Measurements from ENCODE around the gene TTN.
A peak's percentile ranks its signal among the peaks of the same experiment; 100 is the strongest.

Gene TTN

DNA sequence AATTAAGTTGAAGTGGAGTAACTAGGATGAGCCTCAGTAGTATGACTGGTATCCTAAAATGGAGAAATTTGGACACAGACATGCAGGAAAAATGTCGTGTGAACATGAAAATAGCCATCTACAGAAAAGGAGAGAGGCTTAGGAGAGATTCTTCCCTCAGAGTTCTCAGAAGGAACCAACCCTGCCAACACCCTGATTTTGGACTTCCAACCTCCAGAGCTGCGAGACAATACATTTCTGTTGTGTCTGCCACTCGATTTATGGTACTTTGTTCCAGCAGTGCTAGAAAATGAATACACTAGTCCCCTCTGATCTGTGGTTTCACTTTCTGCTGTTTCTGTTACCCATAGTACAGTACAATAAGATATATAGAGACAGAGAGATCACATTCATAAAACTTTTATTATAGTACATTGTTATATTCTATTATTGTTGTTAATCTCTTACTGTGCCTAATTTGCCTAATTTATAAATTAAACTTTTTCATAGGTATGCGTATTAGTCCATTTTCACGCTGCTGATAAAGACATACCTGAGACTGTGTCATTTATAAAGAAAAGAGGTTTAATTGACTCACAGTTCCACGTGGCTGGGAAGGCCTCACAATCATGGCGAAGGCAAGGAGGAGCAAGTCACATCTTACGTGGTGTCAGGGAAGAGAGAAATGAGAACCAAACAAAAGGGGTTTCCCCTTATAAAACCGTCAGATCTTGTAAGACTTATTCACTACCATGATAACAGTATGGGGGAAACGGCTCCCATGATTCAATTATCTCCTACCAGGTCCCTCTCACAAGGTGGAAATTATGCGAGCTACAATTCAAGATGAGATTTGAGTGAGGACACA lies 285.7 kb downstream of the TTN start:
- H3K4me3 ChIP-seq (IDR thresholded peaks at IDR 0.05; ENCODE audit: insufficient read depth, low read depth, low read length), result no peak overlapping the region
- no peaks in the 10 kb centered on the region for H3K27me3 ChIP-seq (ENCODE audit: insufficient read depth, low read depth)
- no peak overlapping the region for H2AFZ ChIP-seq (ENCODE audit: low read depth)
- TF ChIP-seq, protein P1, sequence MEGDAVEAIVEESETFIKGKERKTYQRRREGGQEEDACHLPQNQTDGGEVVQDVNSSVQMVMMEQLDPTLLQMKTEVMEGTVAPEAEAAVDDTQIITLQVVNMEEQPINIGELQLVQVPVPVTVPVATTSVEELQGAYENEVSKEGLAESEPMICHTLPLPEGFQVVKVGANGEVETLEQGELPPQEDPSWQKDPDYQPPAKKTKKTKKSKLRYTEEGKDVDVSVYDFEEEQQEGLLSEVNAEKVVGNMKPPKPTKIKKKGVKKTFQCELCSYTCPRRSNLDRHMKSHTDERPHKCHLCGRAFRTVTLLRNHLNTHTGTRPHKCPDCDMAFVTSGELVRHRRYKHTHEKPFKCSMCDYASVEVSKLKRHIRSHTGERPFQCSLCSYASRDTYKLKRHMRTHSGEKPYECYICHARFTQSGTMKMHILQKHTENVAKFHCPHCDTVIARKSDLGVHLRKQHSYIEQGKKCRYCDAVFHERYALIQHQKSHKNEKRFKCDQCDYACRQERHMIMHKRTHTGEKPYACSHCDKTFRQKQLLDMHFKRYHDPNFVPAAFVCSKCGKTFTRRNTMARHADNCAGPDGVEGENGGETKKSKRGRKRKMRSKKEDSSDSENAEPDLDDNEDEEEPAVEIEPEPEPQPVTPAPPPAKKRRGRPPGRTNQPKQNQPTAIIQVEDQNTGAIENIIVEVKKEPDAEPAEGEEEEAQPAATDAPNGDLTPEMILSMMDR (conservative IDR thresholded peaks at IDR 0.05; ENCODE audit: low read depth, low read length), result no peak
- H3K27ac ChIP-seq, result no peak overlapping the region
- H3K4me2 ChIP-seq, result no peak overlapping the region
- peaks cover 13% of the 10 kb centered on the region for H3K4me1 ChIP-seq (ENCODE audit: low read depth, poor library complexity, severe bottlenecking)
- H4K20me1 ChIP-seq (ENCODE audit: insufficient read depth), result no peaks in the 10 kb centered on the region
- H3K79me2 ChIP-seq (ENCODE audit: insufficient read depth, low read depth), result no peaks in the 10 kb centered on the region
- no peaks in the 10 kb centered on the region for H3K36me3 ChIP-seq (ENCODE audit: insufficient read depth)
- no peak overlapping the region for H3K9ac ChIP-seq

DNA sequence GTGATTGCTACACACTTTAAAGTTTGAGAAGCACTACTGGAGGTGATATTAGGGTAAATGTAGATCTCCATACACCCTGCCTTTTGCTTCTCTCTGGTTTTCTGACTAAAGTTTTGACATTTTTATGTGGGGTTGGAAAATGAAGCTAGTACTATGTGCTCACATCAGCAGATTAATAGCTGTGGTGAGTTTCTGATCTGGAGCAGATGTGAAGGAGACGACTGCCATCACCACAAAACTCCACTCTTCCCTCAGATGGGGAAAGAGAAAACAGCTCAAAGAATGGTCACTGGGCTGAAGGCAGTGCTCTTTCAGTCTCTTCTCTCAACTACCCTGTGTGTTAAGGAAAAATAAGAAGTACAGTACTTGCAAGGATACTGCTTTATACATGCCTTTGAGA lies 289.7 kb downstream of the TTN start:
- H3K27me3 ChIP-seq (ENCODE audit: insufficient read depth, low read depth), result no peaks in the 10 kb centered on the region
- no peak overlapping the region for H3K27ac ChIP-seq
- H3K9ac ChIP-seq, result no peak overlapping the region
- H3K36me3 ChIP-seq (ENCODE audit: insufficient read depth), result no peaks in the 10 kb centered on the region
- no peak overlapping the region for H3K4me3 ChIP-seq (IDR thresholded peaks at IDR 0.05; ENCODE audit: insufficient read depth, low read depth, low read length)
- H3K4me1 ChIP-seq (ENCODE audit: low read depth, poor library complexity, severe bottlenecking), result peaks cover 39% of the 10 kb centered on the region
- no peaks in the 10 kb centered on the region for H4K20me1 ChIP-seq (ENCODE audit: insufficient read depth)
- TF ChIP-seq, protein P1 (conservative IDR thresholded peaks at IDR 0.05; ENCODE audit: low read depth, low read length), result no peak
- H3K79me2 ChIP-seq (ENCODE audit: insufficient read depth, low read depth), result no peaks in the 10 kb centered on the region
- H2AFZ ChIP-seq (ENCODE audit: low read depth), result no peak overlapping the region
- H3K4me2 ChIP-seq, result peak overlapping the region; percentile 3; the same call in 1 of the 2 replicates

DNA sequence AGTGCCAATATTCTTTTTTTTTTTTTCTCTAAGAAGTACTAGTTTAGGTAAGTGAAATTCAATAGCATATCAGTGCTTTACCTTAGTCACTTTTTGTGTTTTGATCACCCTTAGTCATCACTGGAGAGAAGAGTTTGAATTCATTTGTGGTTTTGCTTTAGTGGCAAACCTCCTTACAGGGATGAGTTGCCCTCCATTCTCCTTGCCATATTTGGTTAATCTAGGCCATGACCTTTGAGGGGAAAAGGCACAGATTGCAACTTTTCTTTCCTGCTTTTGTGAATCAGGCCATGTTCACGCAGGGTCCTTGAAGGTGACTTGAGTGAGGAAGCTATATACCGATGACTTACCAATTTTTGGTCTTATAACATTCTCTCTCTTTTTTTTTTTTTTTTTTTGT lies 292.6 kb downstream of the TTN start:
- Histone ChIP-seq H3K27ac (peak overlapping the region; percentile 2; the same call in 1 of the 2 replicates), H3K4me1 (ENCODE audit: low read depth, poor library complexity, severe bottlenecking) (peaks cover 39% of the 10 kb centered on the region), H3K79me2 (ENCODE audit: insufficient read depth, low read depth) (no peaks in the 10 kb centered on the region), H3K9ac (no peak overlapping the region), H3K36me3 (ENCODE audit: insufficient read depth) (no peaks in the 10 kb centered on the region), H3K27me3 (ENCODE audit: insufficient read depth, low read depth) (no peaks in the 10 kb centered on the region), H3K4me3 (IDR thresholded peaks at IDR 0.05; ENCODE audit: insufficient read depth, low read depth, low read length) (peak overlapping the region; percentile 35), H4K20me1 (ENCODE audit: insufficient read depth) (no peaks in the 10 kb centered on the region), H3K4me2 (peak overlapping the region; percentile 39), H2AFZ (ENCODE audit: low read depth) (no peak overlapping the region)
- TF ChIP-seq, protein P1 (conservative IDR thresholded peaks at IDR 0.05; ENCODE audit: low read depth, low read length), result no peak

DNA sequence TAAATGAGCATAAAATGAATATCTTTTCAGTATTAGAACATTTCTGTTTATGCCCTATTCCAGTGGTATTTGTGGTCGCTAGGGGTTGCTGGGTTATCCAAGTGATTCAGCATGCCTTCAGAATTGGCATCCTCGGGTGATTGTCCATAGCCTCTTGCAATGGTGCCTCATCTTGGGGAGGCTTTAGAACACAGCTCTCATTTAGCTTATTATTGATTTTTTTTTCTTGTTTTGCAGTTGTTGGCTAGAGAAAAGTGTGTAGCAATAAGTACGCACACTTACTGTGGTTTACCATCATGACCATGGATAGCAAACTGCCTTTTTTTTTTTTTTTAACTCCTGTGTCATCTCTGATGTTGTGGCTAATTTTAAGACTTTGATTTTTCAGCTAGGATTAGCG lies 293.3 kb downstream of the TTN start:
- H3K36me3 ChIP-seq (ENCODE audit: insufficient read depth), result no peaks in the 10 kb centered on the region
- TF ChIP-seq, protein P1 (conservative IDR thresholded peaks at IDR 0.05; ENCODE audit: low read depth, low read length), result no peak
- H3K4me1 ChIP-seq (ENCODE audit: low read depth, poor library complexity, severe bottlenecking), result peaks cover 39% of the 10 kb centered on the region
- no peaks in the 10 kb centered on the region for H3K79me2 ChIP-seq (ENCODE audit: insufficient read depth, low read depth)
- H3K4me3 ChIP-seq (IDR thresholded peaks at IDR 0.05; ENCODE audit: insufficient read depth, low read depth, low read length), result peak overlapping the region; percentile 8
- H3K27ac ChIP-seq, result no peak overlapping the region
- no peaks in the 10 kb centered on the region for H3K27me3 ChIP-seq (ENCODE audit: insufficient read depth, low read depth)
- no peak overlapping the region for H3K9ac ChIP-seq
- H4K20me1 ChIP-seq (ENCODE audit: insufficient read depth), result no peaks in the 10 kb centered on the region
- H2AFZ ChIP-seq (ENCODE audit: low read depth), result no peak overlapping the region
- peak overlapping the region; percentile 39 for H3K4me2 ChIP-seq

All from KMS-11 (cell line).